ENCODE data around the gene NUP214. TPM values are rescaled to one million over a fixed set of nuclear protein-coding genes. Genes with fewer than 3 reads are reported as not detected.

Gene NUP214
- total RNA-seq, 1 experiment from 2014 or later = 64.2 TPM

DNA sequence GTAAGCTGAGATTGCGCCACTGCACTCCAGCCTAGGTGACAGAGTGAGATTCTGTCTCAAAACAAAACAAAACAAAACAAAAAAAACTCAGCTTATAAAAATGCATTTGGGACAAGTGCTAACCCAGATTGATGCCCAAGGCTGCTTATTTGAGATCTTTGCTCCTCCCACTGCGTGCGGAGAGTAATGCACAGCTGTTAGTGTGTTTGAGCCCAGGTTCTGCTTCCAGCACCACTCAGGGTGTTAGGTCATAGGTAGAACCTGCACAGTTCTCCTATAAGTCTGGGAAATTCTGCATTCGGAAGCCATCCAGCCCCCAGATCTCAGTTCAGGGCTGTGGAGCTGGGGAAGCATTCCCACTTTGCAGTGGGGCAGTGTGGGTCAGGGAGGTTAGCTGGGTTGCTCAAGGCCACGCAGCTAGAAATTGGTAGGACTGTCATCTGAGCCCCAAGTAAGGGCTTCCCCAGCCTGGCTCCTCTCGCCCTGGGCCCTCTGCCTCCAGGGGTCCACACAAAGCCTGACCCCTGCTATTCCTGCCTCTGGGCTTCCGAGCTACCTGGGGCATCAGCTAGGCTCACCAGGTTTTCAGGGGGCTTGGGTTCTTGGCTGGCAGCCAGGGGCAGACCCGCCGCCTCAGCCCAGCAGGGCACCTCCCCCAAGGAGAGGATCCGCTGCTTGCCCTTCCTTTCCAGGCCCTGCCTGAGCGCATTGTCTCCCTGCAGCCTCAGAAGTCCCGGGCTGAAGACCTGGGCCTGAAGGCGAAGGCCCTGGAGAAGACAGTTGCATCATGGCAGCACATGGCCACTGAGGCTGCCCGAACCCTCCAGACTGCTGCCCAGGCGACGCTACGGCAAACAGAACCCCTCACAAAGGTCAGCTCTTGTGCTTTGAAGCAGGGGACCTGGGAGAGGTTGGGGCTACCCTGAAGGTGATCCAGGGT is 46.7 kb upstream of the NUP214 start:
- CTCF ChIA-PET = no interaction called here
- no peak overlapping the region for H3K27ac ChIP-seq (ENCODE audit: low read depth, low read length, poor library complexity, severe bottlenecking)

DNA sequence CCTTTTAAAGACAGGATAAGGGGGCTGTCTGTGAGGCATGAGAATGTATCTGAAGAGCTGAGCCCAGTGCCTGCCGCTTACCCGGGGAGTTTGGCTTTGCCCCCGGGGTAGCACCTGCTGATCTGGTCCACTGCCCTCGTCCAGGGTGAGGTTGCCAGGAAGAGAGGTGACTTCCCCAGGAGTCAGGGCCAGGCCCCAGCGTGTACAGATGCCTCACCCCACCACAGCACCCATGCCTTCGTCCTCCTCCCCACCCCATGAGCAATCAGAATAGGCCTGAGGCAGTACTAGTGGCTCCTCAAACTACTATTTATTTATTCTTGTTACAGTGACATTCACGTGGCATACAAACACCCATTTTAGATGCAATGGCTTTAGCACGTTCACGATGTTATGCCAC is 44.8 kb upstream of the NUP214 start:
- no TSS peak for BruUV-seq (replicated peaks)
- Histone ChIP-seq H3K27ac (ENCODE audit: low read depth, low read length, poor library complexity, severe bottlenecking) (no peak overlapping the region), H3K9me3 (ENCODE audit: low read depth, low read length, poor library complexity, severe bottlenecking) (no peaks in the 10 kb centered on the region), H3K4me3 (ENCODE audit: low read depth, low read length, poor library complexity, severe bottlenecking) (no peak overlapping the region), H3K36me3 (ENCODE audit: insufficient read depth, low read length, poor library complexity, severe bottlenecking) (no peaks in the 10 kb centered on the region), H3K4me1 (ENCODE audit: insufficient read depth, low read length, poor library complexity, severe bottlenecking) (no peaks in the 10 kb centered on the region), H3K27me3 (replicated peaks; ENCODE audit: insufficient read depth, low read depth, low read length, poor library complexity) (peaks cover 7% of the 10 kb centered on the region)
- TF ChIP-seq, protein P1, sequence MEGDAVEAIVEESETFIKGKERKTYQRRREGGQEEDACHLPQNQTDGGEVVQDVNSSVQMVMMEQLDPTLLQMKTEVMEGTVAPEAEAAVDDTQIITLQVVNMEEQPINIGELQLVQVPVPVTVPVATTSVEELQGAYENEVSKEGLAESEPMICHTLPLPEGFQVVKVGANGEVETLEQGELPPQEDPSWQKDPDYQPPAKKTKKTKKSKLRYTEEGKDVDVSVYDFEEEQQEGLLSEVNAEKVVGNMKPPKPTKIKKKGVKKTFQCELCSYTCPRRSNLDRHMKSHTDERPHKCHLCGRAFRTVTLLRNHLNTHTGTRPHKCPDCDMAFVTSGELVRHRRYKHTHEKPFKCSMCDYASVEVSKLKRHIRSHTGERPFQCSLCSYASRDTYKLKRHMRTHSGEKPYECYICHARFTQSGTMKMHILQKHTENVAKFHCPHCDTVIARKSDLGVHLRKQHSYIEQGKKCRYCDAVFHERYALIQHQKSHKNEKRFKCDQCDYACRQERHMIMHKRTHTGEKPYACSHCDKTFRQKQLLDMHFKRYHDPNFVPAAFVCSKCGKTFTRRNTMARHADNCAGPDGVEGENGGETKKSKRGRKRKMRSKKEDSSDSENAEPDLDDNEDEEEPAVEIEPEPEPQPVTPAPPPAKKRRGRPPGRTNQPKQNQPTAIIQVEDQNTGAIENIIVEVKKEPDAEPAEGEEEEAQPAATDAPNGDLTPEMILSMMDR (conservative IDR thresholded peaks at IDR 0.05; ENCODE audit: low read depth, low read length) = no peak
- TF ChIP-seq EZH2 (IDR thresholded peaks at IDR 0.05; ENCODE audit: borderline replicate concordance, low read depth, low read length, poor library complexity, severe bottlenecking) = no peak
- no peak for DNase-seq (ENCODE audit: low spot score)
- intact Hi-C loops (cut with micrococcal nuclease; ENCODE audit: unreplicated experiment) = no loop called here
- POLR2A ChIA-PET (ENCODE audit: low non-redundant PET) = no interaction called here
- CTCF ChIA-PET = no interaction called here

More for the DNA sequence above, 46.7 kb upstream of the NUP214 start:
- intact Hi-C loops (cut with micrococcal nuclease; ENCODE audit: unreplicated experiment) = no loop called here
- Histone ChIP-seq H3K9me3 (ENCODE audit: low read depth, low read length, poor library complexity, severe bottlenecking) (no peaks in the 10 kb centered on the region), H3K4me1 (ENCODE audit: insufficient read depth, low read length, poor library complexity, severe bottlenecking) (no peaks in the 10 kb centered on the region), H3K4me3 (ENCODE audit: low read depth, low read length, poor library complexity, severe bottlenecking) (no peak overlapping the region), H3K27me3 (replicated peaks; ENCODE audit: insufficient read depth, low read depth, low read length, poor library complexity) (peaks cover 7% of the 10 kb centered on the region), H3K36me3 (ENCODE audit: insufficient read depth, low read length, poor library complexity, severe bottlenecking) (no peaks in the 10 kb centered on the region)
- no TSS peak for BruUV-seq (replicated peaks)
- POLR2A ChIA-PET (ENCODE audit: low non-redundant PET) = no interaction called here
- TF ChIP-seq, protein P1 (conservative IDR thresholded peaks at IDR 0.05; ENCODE audit: low read depth, low read length) = no peak
- no peak for TF ChIP-seq EZH2 (IDR thresholded peaks at IDR 0.05; ENCODE audit: borderline replicate concordance, low read depth, low read length, poor library complexity, severe bottlenecking)
- DNase-seq (ENCODE audit: low spot score) = no peak

DNA sequence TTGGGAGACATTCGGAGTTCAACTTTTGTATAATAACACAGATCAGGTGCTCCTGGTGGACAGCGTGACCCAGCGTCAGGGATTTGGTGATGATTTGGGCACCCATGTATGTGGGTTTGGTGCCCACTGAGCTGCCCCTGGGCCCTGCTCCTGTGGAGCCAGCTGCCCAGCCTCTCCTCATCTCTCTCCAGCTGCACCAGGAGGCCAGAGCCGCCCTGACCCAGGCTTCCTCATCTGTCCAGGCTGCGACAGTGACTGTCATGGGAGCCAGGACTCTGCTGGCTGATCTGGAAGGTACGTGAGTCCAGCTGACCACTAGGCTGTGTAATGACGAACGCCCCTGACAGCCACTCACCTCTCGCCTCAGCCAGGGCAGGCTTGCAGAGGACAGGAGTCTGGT is 43.5 kb upstream of the NUP214 start:
- peaks cover 7% of the 10 kb centered on the region for H3K27me3 ChIP-seq (replicated peaks; ENCODE audit: insufficient read depth, low read depth, low read length, poor library complexity)
- POLR2A ChIA-PET (ENCODE audit: low non-redundant PET) = no interaction called here
- H3K9me3 ChIP-seq (ENCODE audit: low read depth, low read length, poor library complexity, severe bottlenecking) = no peaks in the 10 kb centered on the region
- TF ChIP-seq EZH2 (IDR thresholded peaks at IDR 0.05; ENCODE audit: borderline replicate concordance, low read depth, low read length, poor library complexity, severe bottlenecking) = no peak
- TF ChIP-seq, protein P1 (conservative IDR thresholded peaks at IDR 0.05; ENCODE audit: low read depth, low read length) = no peak
- intact Hi-C loops (cut with micrococcal nuclease; ENCODE audit: unreplicated experiment) = no loop called here
- CTCF ChIA-PET = no interaction called here
- no peaks in the 10 kb centered on the region for H3K4me1 ChIP-seq (ENCODE audit: insufficient read depth, low read length, poor library complexity, severe bottlenecking)
- H3K4me3 ChIP-seq (ENCODE audit: low read depth, low read length, poor library complexity, severe bottlenecking) = no peak overlapping the region
- no peaks in the 10 kb centered on the region for H3K36me3 ChIP-seq (ENCODE audit: insufficient read depth, low read length, poor library complexity, severe bottlenecking)
- no peak overlapping the region for H3K27ac ChIP-seq (ENCODE audit: low read depth, low read length, poor library complexity, severe bottlenecking)
- BruUV-seq (replicated peaks) = no TSS peak
- DNase-seq (ENCODE audit: low spot score) = no peak
